HepG2 (cell line): ENCODE measurements around the gene RNF38.
"Not testable (repeated sequence)": the region's sequence is repeated elsewhere in the genome, so short reads cannot be mapped to it uniquely, and the experiment has no call there.

ENCODE experiments used
- NFATC3 ChIP-seq: sonication (generic); formaldehyde crosslinking; IDR thresholded peaks from 2 replicates; pipeline ENCODE4 v1.5.1; 2020; ENCODE audit warnings: mild to moderate bottlenecking, missing genetic modification reagents
- SALL2 ChIP-seq: sonication (generic); formaldehyde crosslinking; IDR thresholded peaks from 2 replicates; pipeline ENCODE4 v1.8.1; 2023; ENCODE audit warnings: mild to moderate bottlenecking, missing genetic modification reagents, inconsistent platforms

- TF ChIP-seq NFATC3, SALL2 (CRISPR knock-in tag): not testable (repeated sequence)
These were observed 46.6 kb upstream of the RNF38 start for GRCh38 chr9:36446678-36447077.
